ENCODE measurements around the gene P2RY2. TPM values are rescaled to one million over a fixed set of nuclear protein-coding genes. Genes with fewer than 3 reads are reported as not detected.

Gene P2RY2
- total RNA-seq, 1 donor from 2014 or later = 0.96 TPM

Other genes starting within 250 kb of the P2RY2 start
- gene FCHSD2, start 76.0 kb upstream of the P2RY2 start, total RNA-seq = 28.4 and 35.4 TPM in 2 replicates
- 0.13 and 0.14 TPM in 2 replicates for gene P2RY6, start 54.1 kb downstream of the P2RY2 start, total RNA-seq
- gene ARHGEF17, start 90.0 kb downstream of the P2RY2 start, total RNA-seq = 71.4 and 77.0 TPM in 2 replicates
- gene RELT, start 158.1 kb downstream of the P2RY2 start, total RNA-seq = 5.3 and 5.7 TPM in 2 replicates

All from progenitor cell of endocrine pancreas (in vitro differentiated cells).